Right ventricle myocardium inferior (tissue), 1 donor: ENCODE measurements around the gene LDLRAD4. TPM values are rescaled to one million over a fixed set of nuclear protein-coding genes. Genes with fewer than 3 reads are reported as not detected.

Source experiments
- ATAC-seq: fragments of 200-7000 bp; cut with Tn5 transposase; one replicate; pipeline ENCODE4 v1.9.1; 2020; ENCODE audit warnings: mild to moderate bottlenecking, moderate library complexity
- DNase-seq: peaks from one replicate; pipeline ENCODE4 v3.0.0; 2021; ENCODE audit errors: missing footprints
- intact Hi-C: fragments of 100-400 bp; cut with DNase I; formaldehyde crosslinking; loops from one replicate; pipeline ENCODE4 v1.11.0; 2022
- total RNA-seq: library from RNA; stranded (reverse); fragmentation: NEBNext Ultra II Directional; extraction: Animal tissue kit (Norgen Biotek cat#: 25700); gene quantifications from one replicate; pipeline ENCODE4 v1.2.1, GENCODE V29; 2021
- donor health status: DM: no; HTN: yes; CAD: no; lungs with severe emphysema.

Gene LDLRAD4
- total RNA-seq, 1 donor from 2014 or later: 29.6 TPM

DNA sequence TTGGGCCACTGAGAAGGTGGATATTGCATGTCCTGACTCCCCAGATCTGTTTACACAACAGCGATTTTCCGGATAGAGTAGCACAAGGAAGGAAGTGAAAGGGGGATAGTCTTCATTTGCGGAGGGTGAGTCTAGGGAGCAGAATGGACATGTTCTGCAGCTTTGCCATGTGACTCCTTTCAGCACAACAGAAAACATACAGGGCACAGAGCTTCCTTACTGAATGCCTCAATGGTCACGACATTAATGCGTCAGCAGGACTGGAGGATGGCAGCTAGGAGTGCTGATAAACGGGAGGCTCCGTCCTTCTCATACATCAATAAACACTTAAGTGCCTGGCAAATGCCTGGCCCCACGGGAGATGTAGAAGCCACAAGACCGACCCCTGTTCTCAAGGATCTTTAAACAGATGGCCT lies 344.8 kb downstream of the LDLRAD4 start:
- DNase-seq (no peak), ATAC-seq (peak; percentile 47)
- intact Hi-C loops: loop anchor here (5.0 kb wide), 1 partner anchor 164 kb away; the partner anchor contains the start of genes FAM210A and RNMT

DNA sequence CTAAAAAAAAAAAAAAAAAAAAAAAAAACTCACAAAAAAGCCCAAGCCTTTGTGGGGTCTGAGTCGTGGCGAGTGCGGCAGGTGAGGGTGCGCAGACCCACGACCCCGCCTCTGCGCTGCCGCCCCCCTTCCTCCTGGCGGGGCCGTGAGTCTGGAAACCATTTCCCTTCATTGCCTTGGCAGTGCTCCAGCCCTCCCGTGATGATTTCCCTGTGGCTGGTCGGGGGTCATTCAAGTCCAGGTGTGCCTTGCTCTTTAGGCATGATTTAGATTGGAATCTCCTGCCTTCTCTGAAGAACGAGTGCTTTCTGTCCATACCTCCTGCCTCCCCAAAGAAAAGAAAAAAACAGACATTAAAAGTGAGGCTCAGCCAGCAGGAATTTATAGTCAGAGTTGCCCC lies 346.0 kb downstream of the LDLRAD4 start:
- no peak for ATAC-seq

DNA sequence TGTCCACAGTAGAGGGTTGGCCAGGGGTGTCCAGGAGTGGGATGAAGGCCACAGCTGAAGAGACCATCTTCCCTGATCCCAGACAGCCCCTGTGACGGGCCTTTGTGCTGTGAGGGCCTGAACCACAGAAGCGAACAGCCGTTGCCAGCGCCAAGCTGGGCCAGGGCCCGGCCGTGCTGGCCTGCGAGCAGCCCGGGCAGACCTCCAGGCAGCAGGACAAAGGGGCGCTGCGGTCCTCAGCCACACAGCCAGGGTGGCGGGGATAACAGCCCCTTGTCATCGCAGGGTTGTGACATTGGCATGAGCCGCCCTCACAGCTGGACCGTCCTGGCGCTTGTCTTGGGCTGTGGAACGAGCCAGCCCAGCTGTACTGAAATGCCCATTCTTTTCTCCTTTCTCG lies 346.7 kb downstream of the LDLRAD4 start:
- ATAC-seq: peak; percentile 91
- intact Hi-C loops: loop anchor here (2.0 kb wide), 1 partner anchor 46 kb away; no protein-coding TSS in a partner anchor
- DNase-seq: peak; percentile 80

More for the DNA sequence above, 346.0 kb downstream of the LDLRAD4 start:
- intact Hi-C loops: loop anchor here (2.0 to 5.0 kb wide), 2 partner anchors 46 to 163 kb away; partner anchors contain the start of genes FAM210A and RNMT
- DNase-seq: peak; percentile 73

DNA sequence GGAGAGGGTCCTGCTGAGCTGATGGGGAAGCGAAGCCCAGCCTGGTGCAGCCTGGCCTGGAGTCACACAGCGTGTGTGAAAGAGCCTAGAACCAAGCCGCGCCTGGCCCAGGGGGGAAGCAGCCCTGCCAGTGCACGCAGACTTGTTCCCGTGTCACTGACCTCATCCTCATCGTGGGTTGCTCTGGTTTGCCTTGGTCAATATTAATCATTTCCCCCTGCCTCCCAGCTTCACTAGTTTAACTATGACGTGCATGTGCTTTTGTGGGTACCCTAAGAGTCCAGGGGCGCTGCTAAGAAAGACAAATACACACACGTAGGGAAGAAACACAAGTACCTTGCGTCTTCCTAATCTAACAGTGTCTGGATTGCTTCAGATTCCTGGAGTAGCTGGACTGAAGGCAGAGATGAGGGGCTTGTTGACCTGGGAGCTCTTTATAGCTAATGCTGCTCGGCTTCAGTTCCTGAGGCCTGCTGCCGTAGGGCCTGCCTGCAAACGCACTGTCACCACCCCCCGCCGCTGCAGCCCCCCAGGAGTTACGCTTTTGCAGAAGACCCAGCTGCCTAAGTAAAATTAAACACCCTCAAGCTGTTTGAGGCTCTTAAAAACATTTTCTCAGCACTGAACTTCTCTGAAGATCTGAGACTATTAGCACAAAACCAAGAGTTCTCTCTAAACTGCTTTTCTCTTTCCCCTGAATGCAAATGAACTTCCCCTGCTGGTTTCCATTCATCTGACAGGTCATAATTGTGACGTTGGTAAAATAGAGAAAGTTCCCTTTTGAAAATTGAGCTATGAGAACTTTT lies 348.6 kb downstream of the LDLRAD4 start:
- ATAC-seq (no peak), DNase-seq (peak; percentile 82)
- intact Hi-C loops: no loop called here

DNA sequence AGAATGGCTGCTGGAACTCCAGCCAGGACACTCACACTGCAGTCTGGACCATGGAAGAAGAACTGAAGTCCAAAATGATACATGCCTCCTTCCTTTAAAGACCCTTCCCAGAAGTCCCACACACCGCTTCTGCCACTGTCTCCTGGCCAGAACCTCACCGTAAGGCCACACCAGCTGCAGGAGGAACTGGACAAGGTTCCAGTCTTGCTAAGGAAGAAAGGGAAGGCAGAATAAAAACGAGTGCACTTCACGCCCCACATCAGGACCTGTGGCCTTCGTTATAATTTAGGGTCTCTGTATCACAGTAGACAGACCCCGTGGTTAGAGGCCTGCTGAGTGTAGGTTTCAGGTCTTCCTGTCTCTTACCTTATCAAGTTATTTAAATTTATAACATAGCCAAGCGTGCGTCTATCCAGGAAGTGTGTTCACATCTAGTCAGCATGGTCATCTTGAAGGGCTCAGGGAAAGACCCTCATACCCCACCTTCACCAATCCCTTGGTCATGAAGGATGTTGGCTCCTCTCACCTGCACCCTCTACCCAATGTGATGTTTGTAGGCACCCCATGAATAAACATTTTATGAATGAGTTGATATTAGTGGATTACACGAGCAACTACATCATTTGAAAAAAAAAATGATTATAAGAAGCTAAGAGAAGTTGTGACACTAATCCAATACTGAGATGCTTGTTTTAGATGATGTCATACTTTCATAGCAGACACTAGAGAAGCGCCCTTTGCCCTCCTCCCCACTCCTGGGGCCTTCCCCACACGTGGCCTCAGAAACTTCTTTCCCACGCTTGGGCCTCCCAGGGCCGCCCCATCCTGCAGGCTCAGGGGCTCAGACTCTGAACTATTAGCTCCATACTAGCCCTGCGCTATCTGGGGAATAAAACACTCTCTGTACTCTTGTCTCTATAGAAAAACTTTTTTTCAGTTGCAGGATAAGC lies 350.2 kb downstream of the LDLRAD4 start:
- DNase-seq (no peak), ATAC-seq (no peak)
- intact Hi-C loops: no loop called here

DNA sequence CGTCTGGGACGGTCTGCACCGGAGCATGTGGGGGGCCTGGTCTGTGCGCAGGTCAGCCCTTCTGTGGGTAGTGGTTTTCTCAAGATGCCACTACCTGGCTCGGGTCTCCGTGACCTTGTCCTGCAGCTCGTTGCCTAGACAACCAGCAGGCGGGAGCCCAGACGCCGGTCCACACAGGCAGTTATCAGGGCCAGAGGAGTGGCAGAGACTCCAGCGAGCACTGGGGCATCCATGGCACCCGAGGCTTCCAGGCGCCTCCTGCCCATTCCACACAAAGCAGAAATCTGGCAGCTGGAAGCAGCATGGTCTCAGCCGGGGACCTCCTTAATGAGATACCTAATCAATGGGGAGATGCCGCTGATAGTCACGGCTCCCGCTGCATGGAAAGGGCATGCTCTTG lies 351.7 kb downstream of the LDLRAD4 start:
- intact Hi-C loops: no loop called here
- DNase-seq (no peak), ATAC-seq (no peak)

DNA sequence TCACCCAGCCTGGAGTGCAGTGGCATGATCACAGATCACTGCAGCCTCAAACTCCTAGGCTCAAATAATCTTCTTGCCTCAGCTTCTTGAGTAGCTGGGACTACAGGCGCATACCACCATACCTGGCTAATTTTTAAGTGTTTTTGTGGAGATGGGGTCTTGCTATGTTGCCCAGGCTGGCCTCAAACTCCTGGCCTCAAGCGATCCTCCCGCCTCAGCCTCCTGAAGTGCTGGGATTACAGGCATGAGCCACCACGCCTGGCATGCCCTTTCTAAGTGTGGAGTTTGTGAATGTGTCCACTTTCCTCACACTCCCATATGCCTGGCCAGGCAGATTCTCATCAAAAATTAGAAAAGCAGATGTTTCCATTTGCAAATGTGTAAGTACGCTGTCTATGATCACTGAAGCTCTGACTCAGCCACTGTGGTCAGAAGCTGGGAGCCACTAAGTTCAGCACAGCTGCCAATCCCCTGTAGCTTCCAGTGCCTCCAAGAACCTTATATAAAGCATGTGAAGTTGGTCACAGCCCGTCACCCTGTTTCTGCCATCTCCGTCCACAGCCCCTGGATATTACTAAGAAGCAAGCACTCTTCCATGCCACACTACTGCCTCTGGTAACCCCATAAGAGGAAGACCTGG lies 352.4 kb downstream of the LDLRAD4 start:
- no peak for ATAC-seq
- no peak for DNase-seq
- intact Hi-C loops: no loop called here

DNA sequence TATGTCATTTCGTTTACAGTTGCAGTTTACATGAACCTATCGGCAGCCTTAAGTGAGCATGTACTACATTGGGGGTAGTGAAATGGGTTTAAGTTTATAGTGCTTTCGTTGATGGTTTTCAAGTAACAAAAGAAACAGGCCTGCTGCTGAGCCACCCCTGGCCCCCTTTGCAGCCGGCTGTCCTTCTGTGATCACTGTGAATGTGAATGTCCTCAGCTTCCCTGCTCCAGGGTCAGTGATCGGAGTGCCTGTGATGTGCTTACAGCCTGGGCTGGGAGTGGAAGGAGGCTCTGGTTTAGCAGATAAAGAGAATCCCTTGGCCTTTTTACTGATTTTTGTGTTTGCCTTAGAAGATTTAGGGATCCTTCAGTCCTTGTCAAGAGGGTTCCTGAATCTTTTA lies 353.6 kb downstream of the LDLRAD4 start:
- DNase-seq: no peak
- intact Hi-C loops: no loop called here
- ATAC-seq: no peak

DNA sequence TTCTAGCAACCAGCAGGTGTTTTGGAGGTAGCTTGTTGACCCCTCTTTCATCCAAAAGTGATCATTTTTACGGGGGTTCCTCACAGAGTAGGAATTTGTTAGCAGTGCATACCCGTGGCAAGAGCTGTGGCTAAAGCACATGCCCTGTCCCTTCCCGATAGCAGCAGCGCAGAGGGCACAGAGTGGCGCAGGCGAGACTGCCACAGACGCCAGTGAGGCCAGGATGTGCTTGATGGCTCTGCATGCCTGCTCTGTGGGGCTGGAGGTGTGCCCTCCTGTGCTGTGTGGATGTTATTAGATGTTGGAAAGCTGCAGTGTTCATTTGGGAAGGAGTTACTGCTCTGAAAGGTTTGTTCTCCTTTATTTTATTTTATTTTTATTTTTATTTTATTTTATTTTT lies 354.2 kb downstream of the LDLRAD4 start:
- DNase-seq: no peak
- no peak for ATAC-seq
- intact Hi-C loops: no loop called here

DNA sequence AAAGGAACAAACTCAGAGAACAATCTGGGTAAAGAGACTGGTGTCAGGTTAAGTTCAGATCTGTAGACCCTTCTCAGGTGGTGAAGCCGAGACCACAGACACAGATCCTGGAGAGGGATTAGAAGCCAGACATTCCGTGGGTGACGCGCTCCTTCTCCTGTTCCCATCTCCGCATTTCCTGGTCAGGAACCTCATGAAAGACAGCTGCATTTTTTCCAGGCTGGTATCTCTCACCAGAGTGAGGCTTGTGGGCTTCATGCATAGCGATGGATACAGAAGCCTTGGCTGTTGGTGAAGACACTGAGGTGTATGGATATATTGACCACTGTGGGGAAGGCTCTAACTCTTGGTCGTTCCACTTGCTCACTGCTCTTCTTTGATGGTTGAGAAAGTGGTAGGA lies 355.2 kb downstream of the LDLRAD4 start:
- DNase-seq (no peak), ATAC-seq (no peak)
- intact Hi-C loops: no loop called here

DNA sequence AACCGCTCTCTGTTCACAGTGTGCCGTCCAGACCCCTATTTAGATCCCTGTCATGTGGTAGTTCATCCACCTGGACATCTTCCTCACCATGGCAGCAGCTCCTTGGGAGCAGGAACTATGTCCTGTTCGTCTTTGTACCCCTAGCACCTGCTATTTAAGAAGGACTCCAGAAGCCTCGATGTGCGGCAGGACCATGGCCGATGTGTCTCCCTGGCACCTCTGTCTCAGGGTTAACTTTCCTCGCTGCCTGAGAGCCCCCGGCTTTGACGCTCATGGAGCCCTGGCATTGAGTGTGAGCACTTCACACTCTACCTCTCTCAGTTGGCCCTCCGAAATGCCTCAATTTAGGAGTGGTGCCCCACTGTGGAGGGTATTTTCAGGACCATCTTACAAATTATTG lies 355.8 kb downstream of the LDLRAD4 start:
- no peak for ATAC-seq
- DNase-seq: no peak
- intact Hi-C loops: no loop called here

DNA sequence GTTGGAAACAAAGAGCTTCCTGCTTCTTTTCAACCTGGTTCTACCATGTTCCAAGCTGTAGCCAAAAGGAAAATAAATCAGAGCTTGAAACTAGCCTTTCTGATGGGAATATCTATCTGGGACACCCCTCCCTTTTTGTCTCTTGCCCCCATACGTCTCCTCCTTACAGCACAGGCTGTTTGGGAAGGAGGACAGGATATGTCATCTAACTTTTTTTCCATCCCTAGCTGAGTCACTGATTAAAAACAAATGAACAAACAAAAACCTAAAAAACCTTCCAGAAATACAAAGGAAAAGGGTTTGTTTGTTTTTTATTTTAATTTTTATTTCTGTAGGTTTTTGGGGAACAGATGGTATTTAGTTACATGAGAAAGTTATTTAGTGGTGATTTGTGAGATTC lies 356.2 kb downstream of the LDLRAD4 start:
- intact Hi-C loops: no loop called here
- ATAC-seq (no peak), DNase-seq (no peak)

DNA sequence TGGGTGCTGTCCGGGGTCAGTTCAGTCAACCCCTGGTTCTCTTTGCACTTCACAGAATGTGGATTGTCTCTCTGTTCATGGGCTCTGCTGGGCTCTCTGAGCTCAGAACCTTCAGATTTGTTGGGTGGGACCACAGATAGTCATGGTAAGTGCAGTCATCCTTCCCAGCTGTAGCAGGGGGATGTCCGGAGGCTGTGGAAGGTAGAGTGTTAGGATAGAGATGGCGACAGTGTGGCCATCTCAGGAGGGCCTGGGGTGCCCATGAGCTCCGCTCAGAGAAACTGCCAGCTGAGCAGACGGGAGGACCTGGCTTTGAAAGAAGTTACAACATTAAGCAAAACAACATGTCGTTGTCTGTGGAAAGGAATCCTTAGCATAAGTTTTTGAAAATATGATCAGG lies 358.0 kb downstream of the LDLRAD4 start:
- intact Hi-C loops: no loop called here
- DNase-seq (no peak), ATAC-seq (no peak)

DNA sequence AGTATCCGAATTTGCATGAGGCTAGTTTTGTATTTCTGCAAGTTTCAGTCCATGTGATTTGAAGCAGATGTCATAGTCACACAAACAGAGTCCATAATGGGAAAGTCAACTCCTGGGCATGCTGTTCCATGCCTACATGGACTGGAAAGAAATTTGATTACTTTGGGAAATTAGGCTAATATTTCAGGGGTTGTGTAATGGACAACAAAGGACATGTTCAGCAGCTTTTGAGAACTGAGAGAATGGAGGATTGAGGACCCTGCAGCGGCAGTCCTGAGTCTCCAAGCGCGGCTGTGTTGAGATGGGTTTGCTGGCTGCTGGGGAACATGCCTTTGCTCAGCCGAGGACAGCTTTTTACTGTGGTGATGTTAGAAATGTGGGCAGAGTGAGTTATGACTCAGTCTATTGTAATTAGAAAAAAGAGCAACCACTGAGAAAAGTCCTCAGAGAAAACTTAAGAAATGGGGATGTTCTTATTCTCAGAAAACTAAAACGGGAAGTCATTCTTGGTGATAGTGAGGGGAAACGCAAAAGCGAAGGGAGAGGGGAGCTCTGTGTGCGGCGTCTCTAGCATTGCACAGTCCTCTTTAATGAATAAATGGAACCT lies 358.6 kb downstream of the LDLRAD4 start:
- intact Hi-C loops: no loop called here
- ATAC-seq (peak; percentile 46), DNase-seq (no peak)

DNA sequence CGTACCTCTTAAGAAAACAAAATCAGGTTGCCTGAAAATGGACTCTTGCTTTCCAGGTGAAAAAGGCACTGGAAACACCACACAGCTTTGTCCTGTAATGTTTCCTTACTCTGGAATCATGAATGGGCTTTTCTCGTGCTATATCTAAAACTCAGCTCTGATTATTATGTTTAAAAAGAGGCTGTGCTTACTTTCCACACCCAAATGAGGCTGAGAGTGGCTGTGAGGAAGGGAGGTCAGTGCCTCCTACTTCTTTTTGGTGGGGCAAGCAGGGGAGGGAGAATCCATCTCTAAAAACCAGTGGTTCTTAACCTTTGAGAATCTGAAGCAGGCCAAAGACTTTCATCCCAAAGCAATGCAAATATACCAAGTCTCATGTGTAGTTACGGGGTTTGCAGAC lies 359.2 kb downstream of the LDLRAD4 start:
- DNase-seq (no peak), ATAC-seq (no peak)
- intact Hi-C loops: no loop called here

DNA sequence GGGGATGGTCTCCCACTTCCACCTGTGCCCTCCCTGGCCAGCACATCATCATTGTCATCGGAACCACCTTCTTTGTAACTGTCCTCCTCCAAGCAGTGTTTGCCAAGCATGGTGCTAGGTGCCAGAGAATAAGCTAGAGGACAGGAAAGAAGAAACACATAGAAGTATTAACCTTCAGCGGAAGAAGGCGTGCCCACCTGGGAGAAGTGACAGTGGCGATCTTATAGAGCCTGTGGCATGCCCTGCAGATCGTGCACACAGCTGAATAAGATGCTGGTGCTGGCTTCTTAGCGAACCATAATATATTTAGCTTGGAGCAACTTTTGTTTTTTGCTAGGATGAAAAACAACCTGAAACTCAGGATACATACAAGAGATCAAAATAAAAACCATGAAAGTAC lies 359.8 kb downstream of the LDLRAD4 start:
- intact Hi-C loops: no loop called here
- DNase-seq: no peak

DNA sequence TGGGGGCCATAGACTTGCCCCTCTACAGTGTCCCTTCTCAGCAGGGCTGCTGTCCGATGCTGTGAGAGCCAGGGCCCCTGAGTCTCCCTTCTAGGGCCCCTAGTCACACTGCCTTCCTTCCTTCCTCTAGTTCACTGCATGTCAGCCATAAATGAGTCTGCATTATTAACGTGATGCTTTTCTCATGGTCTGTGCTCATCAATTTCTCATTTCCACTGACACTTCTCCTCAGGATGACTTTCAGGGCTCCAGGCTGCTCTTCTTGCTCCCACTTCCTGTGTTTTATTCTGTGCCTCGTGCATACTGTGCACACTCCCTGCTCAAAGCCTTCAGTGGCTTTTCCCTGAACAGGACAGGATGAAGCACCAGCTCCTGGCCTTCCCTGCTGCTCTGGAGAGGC lies 361.3 kb downstream of the LDLRAD4 start:
- ATAC-seq: no peak
- no peak for DNase-seq
- intact Hi-C loops: no loop called here

More for the DNA sequence above, 359.8 kb downstream of the LDLRAD4 start:
- no peak for ATAC-seq

DNA sequence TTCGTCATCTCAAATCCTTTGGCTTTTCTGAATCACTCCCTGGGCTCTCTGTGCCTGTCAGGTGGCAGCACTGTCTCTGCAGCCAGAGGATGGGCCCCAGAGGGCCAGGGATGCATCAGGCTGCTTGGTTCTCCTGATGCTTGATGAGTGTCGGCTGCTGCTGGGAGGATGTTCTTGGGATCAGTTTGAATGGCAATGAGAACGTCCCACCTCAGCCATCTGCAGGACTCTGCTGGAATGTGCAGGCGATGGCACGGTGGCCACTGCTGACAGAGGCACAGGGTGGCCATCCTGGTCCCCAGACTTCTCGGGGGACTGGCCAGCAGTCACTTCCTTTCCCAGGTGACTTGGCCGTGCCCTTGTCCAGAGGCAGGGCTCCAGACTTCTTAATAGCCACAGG lies 361.8 kb downstream of the LDLRAD4 start:
- no peak for DNase-seq
- intact Hi-C loops: no loop called here
- ATAC-seq: no peak

DNA sequence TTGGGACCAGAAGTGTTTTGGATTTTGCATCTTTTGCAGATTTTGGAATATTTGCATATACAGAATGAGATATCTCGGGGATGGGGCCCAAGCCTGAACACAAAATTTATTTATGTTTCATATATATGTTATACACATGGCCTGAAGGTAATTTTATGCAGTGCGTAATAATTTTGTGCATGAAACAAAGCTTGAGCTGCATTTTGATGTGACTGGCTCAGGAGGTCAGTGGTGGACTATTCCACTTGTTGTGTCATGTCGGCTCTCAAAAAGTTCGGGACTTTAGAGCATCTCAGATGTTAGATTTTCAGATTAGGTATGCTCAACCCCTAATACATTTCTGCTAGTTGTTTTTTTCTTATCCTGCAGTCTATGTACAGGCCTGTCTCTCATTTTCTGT lies 362.4 kb downstream of the LDLRAD4 start:
- intact Hi-C loops: no loop called here
- no peak for DNase-seq
- ATAC-seq: no peak
